ENCODE data around the gene METTL1.
A peak's percentile ranks its signal among the peaks of the same experiment; 100 is the strongest.

Gene METTL1

GRCh38 chr12:57754411-57755193, 17.3 kb downstream of the METTL1 start, which contains the start of gene MARCHF9:
TSS of gene MARCHF9 (plus strand) at chr12:57755103. CDS start at chr12:57755529, 426 bp downstream.
- DNase-seq (ENCODE audit: low read depth in 2 of 2): peak; percentile 67 to 81

- DNase-seq (ENCODE audit: low read depth in 2 of 2): no peak
Measured at GRCh38 chr12:57753756-57754337, 18.1 kb downstream of the METTL1 start.

- DNase-seq (ENCODE audit: low read depth in 2 of 2): no peak
Measured at GRCh38 chr12:57752668-57753000, 19.3 kb downstream of the METTL1 start.

GRCh38 chr12:57751788-57752667, 19.9 kb downstream of the METTL1 start, which contains the start of gene CDK4:
TSS of gene CDK4 (minus strand) at chr12:57752310. CDS start at chr12:57751717, 593 bp downstream.
- DNase-seq (ENCODE audit: low read depth in 2 of 2): peak; percentile 98 to 99

GRCh38 chr12:57751432-57751787, 20.5 kb downstream of the METTL1 start:
- DNase-seq (ENCODE audit: low read depth in 2 of 2): no peak

- DNase-seq (ENCODE audit: low read depth in 2 of 2): no peak
Measured at GRCh38 chr12:57750561-57751431, 21.1 kb downstream of the METTL1 start.

- DNase-seq (ENCODE audit: low read depth in 2 of 2): no peak
Measured at GRCh38 chr12:57749061-57749460, 22.8 kb downstream of the METTL1 start.

- no peak for DNase-seq (ENCODE audit: low read depth in 2 of 2)
Measured at GRCh38 chr12:57746025-57746424, 25.9 kb downstream of the METTL1 start.

- no peak for DNase-seq (ENCODE audit: low read depth in 2 of 2)
Measured at GRCh38 chr12:57745485-57745881, 26.4 kb downstream of the METTL1 start.

- peak; percentile 93 for DNase-seq (ENCODE audit: low read depth in 2 of 2)
Measured at GRCh38 chr12:57744777-57745484, 27.0 kb downstream of the METTL1 start, which contains the start of gene TSPAN31. TSS of gene TSPAN31 (plus strand) at chr12:57745039. CDS start at chr12:57745155, 116 bp downstream.

- DNase-seq (ENCODE audit: low read depth in 2 of 2): peak; percentile 69 to 76
Measured at GRCh38 chr12:57744194-57744776, 27.6 kb downstream of the METTL1 start.

- DNase-seq (ENCODE audit: low read depth in 2 of 2): no peak
Measured at GRCh38 chr12:57743769-57744168, 28.1 kb downstream of the METTL1 start.

- peak; percentile 69 to 77 for DNase-seq (ENCODE audit: low read depth in 2 of 2)
Measured at GRCh38 chr12:57741844-57742738, 29.8 kb downstream of the METTL1 start.

GRCh38 chr12:57741413-57741789, 30.5 kb downstream of the METTL1 start:
- DNase-seq (ENCODE audit: low read depth in 2 of 2): no peak

GRCh38 chr12:57740656-57741412, 31.1 kb downstream of the METTL1 start:
- DNase-seq (ENCODE audit: low read depth in 2 of 2): peak; percentile 47 to 66

- DNase-seq (ENCODE audit: low read depth in 2 of 2): no peak
Measured at GRCh38 chr12:57739914-57740538, 31.9 kb downstream of the METTL1 start.

GRCh38 chr12:57739387-57739786, 32.5 kb downstream of the METTL1 start:
- DNase-seq (ENCODE audit: low read depth in 2 of 2): no peak

GRCh38 chr12:57738661-57739237, 33.2 kb downstream of the METTL1 start, which contains the start of gene AGAP2:
TSS of gene AGAP2 (minus strand) at chr12:57738742. CDS start at chr12:57738246, 496 bp downstream.
- DNase-seq (ENCODE audit: low read depth in 2 of 2): no peak
